Keratinocyte (primary cell): ENCODE data around the gene TLR9. TPM values are rescaled to one million over a fixed set of nuclear protein-coding genes. Genes with fewer than 3 reads are reported as not detected.

ENCODE experiments used
- DNase-seq: peaks from one replicate; pipeline ENCODE4 v3.0.0-alpha.2; 2011; ENCODE audit warnings: low read depth, missing footprints, low spot score
- FAIRE-seq: peaks from 2 replicates; lab custom pipeline; 2011; peaks lifted over from hg19 to GRCh38; lab: Jason Lieb, UNC
- H2AFZ ChIP-seq: 2 replicates; pipeline ENCODE4 v1.6.0; 2012; ENCODE audit warnings: low read length, control low read depth, inconsistent platforms; ENCODE audit not compliant: control insufficient read depth
- H3K27ac ChIP-seq: 2 replicates; pipeline ENCODE4 v1.5.1; 2011; ENCODE audit warnings: low read length; ENCODE audit not compliant: control insufficient read depth, insufficient read depth
- H3K27me3 ChIP-seq: 3 replicates; pipeline ENCODE4 v1.6.0; 2011; ENCODE audit warnings: low read length; ENCODE audit not compliant: control insufficient read depth, insufficient read depth; ENCODE audit errors: extremely low read depth
- H3K36me3 ChIP-seq, 2 experiments: 2 replicates in 1 of 2; 3 replicates in 1 of 2; pipeline ENCODE4 v1.5.1; 2011; ENCODE audit warnings: low read length in 2 of 2, mild to moderate bottlenecking in 1 of 2; ENCODE audit not compliant: control insufficient read depth in 2 of 2, insufficient read depth in 2 of 2; ENCODE audit errors: extremely low read depth in 1 of 2
- H3K4me1 ChIP-seq: 3 replicates; pipeline ENCODE4 v1.5.1; 2011; ENCODE audit warnings: low read length; ENCODE audit not compliant: control insufficient read depth, insufficient read depth; ENCODE audit errors: extremely low read depth
- H3K4me2 ChIP-seq: 3 replicates; pipeline ENCODE4 v1.6.0; 2011; ENCODE audit warnings: low read depth, low read length; ENCODE audit not compliant: control insufficient read depth, insufficient read depth; ENCODE audit errors: extremely low read depth
- H3K4me3 ChIP-seq, 3 experiments: fragments of 200-600 bp in 1 of 3; sonication (generic) in 1 of 3; 2 replicates in 2 of 3; 3 replicates in 1 of 3; pipeline ENCODE4 v1.5.1; 2011 to 2016; ENCODE audit warnings: low read length in 3 of 3, mild to moderate bottlenecking in 3 of 3, control low read depth in 2 of 3, inconsistent platforms in 1 of 3, low read depth in 1 of 3, mixed read lengths in 1 of 3, mixed run types in 1 of 3, moderate library complexity in 1 of 3; ENCODE audit not compliant: control insufficient read depth in 2 of 3, insufficient read depth in 2 of 3; ENCODE audit errors: extremely low read depth in 1 of 3
- H3K79me2 ChIP-seq: 2 replicates; pipeline ENCODE4 v1.6.0; 2012; ENCODE audit warnings: low read length; ENCODE audit not compliant: control insufficient read depth, insufficient read depth
- H3K9ac ChIP-seq: 3 replicates; pipeline ENCODE4 v1.6.0; 2011; ENCODE audit warnings: low read length; ENCODE audit not compliant: control insufficient read depth, insufficient read depth; ENCODE audit errors: extremely low read depth
- H3K9me1 ChIP-seq: 3 replicates; pipeline ENCODE4 v1.6.0; 2011; ENCODE audit warnings: low read length; ENCODE audit not compliant: control insufficient read depth, insufficient read depth; ENCODE audit errors: extremely low read depth
- H3K9me3 ChIP-seq: 2 replicates; pipeline ENCODE4 v1.5.1; 2012; ENCODE audit warnings: low read depth, low read length; ENCODE audit not compliant: control insufficient read depth
- H4K20me1 ChIP-seq: 3 replicates; pipeline ENCODE4 v1.6.0; 2011; ENCODE audit warnings: low read length; ENCODE audit not compliant: control insufficient read depth, insufficient read depth; ENCODE audit errors: extremely low read depth
- CTCF ChIP-seq, 3 experiments: IDR thresholded peaks in 1 of 3; conservative IDR thresholded peaks in 1 of 3; optimal IDR thresholded peaks in 1 of 3; 2 replicates in 2 of 3; 3 replicates in 1 of 3; pipeline versions ENCODE3 to v1.5.1; 2011; ENCODE audit warnings: low read length in 3 of 3, mild to moderate bottlenecking in 3 of 3, moderate library complexity in 2 of 3, control low read depth in 1 of 3, inconsistent platforms in 1 of 3; ENCODE audit not compliant: insufficient read depth in 2 of 3; ENCODE audit errors: extremely low read depth in 1 of 3
- EZH2 ChIP-seq: IDR thresholded peaks from one replicate; pipeline ENCODE4 v1.6.1; 2012; ENCODE audit warnings: inconsistent platforms, mild to moderate bottlenecking, low read length, moderate library complexity
- dilution Hi-C: fragments of 300-500 bp; cut with MboI; formaldehyde crosslinking; loops from one replicate; pipeline ENCODE4 v1.7.0; 2020; ENCODE audit warnings: low sequenced_read_pairs; ENCODE audit not compliant: extremely low pct_ligation_motif_present
- polyA plus RNA-seq, 5 experiments: library from polyadenylated mRNA; depleted of rRNA in 3 of 5; stranded (reverse) in 3 of 5; stranded (forward) in 1 of 5; unstranded in 1 of 5; fragments of >200 nt; gene quantifications; 1 replicate in 1 of 5; 2 replicates in 3 of 5; 3 replicates in 1 of 5; pipeline versions ENCODE4 v1.2.1 to v1.2.3, GENCODE V29; 2011 to 2012; ENCODE audit warnings: missing spikeins in 2 of 5, low read depth in 1 of 5, low replicate concordance in 1 of 5

TLR9 gene
- polyA plus RNA-seq, 1 donor (not counting 4 experiments of a cell fraction or from before 2014, with no cell fraction given): not detected

GRCh38 chr3:52185311-52185710 lies 40.1 kb downstream of the TLR9 start:
- Histone ChIP-seq H3K9me3 (no peaks in the 10 kb centered on the region), H3K9me1 (no peaks in the 10 kb centered on the region), H3K4me1 (peaks cover 3% of the 10 kb centered on the region), H3K4me2 (no peak overlapping the region), H2AFZ (no peak overlapping the region), H3K27me3 (no peaks in the 10 kb centered on the region), H3K4me3 (no peak overlapping the region), H4K20me1 (no peaks in the 10 kb centered on the region), H3K27ac (no peak overlapping the region), H3K9ac (no peak overlapping the region), H3K79me2 (no peaks in the 10 kb centered on the region), H3K36me3 (no peaks in the 10 kb centered on the region)
- TF ChIP-seq EZH2 (no peak), CTCF (optimal IDR thresholded peaks at IDR 0.05 in 1 of 3, IDR thresholded peaks at IDR 0.05 in 1 of 3, conservative IDR thresholded peaks at IDR 0.05 in 1 of 3; ENCODE audit: extremely low read depth in 1 of 3, insufficient read depth in 2 of 3, low read length in 3 of 3) (no peak)
- dilution Hi-C loops: no loop called here
- no peak for DNase-seq
- no peak for FAIRE-seq

- H3K27me3 ChIP-seq: no peaks in the 10 kb centered on the region
- no peak overlapping the region for H3K27ac ChIP-seq
- TF ChIP-seq CTCF (optimal IDR thresholded peaks at IDR 0.05 in 1 of 3, IDR thresholded peaks at IDR 0.05 in 1 of 3, conservative IDR thresholded peaks at IDR 0.05 in 1 of 3; ENCODE audit: extremely low read depth in 1 of 3, insufficient read depth in 2 of 3, low read length in 3 of 3) (no peak), EZH2 (no peak)
- no peak for DNase-seq
- H3K36me3 ChIP-seq: no peaks in the 10 kb centered on the region
- no peaks in the 10 kb centered on the region for H3K9me1 ChIP-seq
- no peaks in the 10 kb centered on the region for H3K79me2 ChIP-seq
- no peak for FAIRE-seq
- no peak overlapping the region for H2AFZ ChIP-seq
- H4K20me1 ChIP-seq: no peaks in the 10 kb centered on the region
- no peak overlapping the region for H3K9ac ChIP-seq
- H3K4me2 ChIP-seq: no peak overlapping the region
- dilution Hi-C loops: no loop called here
- H3K4me3 ChIP-seq: no peak overlapping the region
- H3K9me3 ChIP-seq: no peaks in the 10 kb centered on the region
- peaks cover 3% of the 10 kb centered on the region for H3K4me1 ChIP-seq
Observed at GRCh38 chr3:52184690-52185089, 40.8 kb downstream of the TLR9 start.
